Bronchial epithelial cell (primary cell): ENCODE results near the gene CAMK1. TPM values are rescaled to one million over a fixed set of nuclear protein-coding genes. Genes with fewer than 3 reads are reported as not detected.
"Not testable (repeated sequence)": the region's sequence is repeated elsewhere in the genome, so short reads cannot be mapped to it uniquely, and the experiment has no call there.

ENCODE experiments used
- DNase-seq: peaks from one replicate; pipeline ENCODE4 v3.0.0-alpha.2; 2010; ENCODE audit warnings: low read depth
- FAIRE-seq: peaks from 2 replicates; lab custom pipeline; 2011; peaks lifted over from hg19 to GRCh38; lab: Jason Lieb, UNC
- H3K27me3 ChIP-seq: 2 replicates; pipeline ENCODE4 v1.5.1; 2011; ENCODE audit warnings: low read length; ENCODE audit not compliant: control insufficient read depth, insufficient read depth
- H3K36me3 ChIP-seq: 2 replicates; pipeline ENCODE4 v1.5.1; 2011; ENCODE audit warnings: low read length; ENCODE audit not compliant: control insufficient read depth, insufficient read depth
- H3K4me3 ChIP-seq: 2 replicates; pipeline ENCODE4 v1.5.1; 2011; ENCODE audit warnings: mild to moderate bottlenecking, low read depth, low read length, control low read depth
- CTCF ChIP-seq: IDR thresholded peaks from 2 replicates; pipeline ENCODE4 v1.5.1; 2011; ENCODE audit warnings: mild to moderate bottlenecking, moderate library complexity, low read length, control low read depth, inconsistent platforms; ENCODE audit not compliant: insufficient read depth, severe bottlenecking
- total RNA-seq: library from RNA; depleted of rRNA; stranded (reverse); fragments of >200 nt; gene quantifications from 2 replicates; pipeline ENCODE4 v1.2.1, GENCODE V29; 2014

The CAMK1 gene
- total RNA-seq, 1 donor from 2014 or later = 18.2 TPM

DNA sequence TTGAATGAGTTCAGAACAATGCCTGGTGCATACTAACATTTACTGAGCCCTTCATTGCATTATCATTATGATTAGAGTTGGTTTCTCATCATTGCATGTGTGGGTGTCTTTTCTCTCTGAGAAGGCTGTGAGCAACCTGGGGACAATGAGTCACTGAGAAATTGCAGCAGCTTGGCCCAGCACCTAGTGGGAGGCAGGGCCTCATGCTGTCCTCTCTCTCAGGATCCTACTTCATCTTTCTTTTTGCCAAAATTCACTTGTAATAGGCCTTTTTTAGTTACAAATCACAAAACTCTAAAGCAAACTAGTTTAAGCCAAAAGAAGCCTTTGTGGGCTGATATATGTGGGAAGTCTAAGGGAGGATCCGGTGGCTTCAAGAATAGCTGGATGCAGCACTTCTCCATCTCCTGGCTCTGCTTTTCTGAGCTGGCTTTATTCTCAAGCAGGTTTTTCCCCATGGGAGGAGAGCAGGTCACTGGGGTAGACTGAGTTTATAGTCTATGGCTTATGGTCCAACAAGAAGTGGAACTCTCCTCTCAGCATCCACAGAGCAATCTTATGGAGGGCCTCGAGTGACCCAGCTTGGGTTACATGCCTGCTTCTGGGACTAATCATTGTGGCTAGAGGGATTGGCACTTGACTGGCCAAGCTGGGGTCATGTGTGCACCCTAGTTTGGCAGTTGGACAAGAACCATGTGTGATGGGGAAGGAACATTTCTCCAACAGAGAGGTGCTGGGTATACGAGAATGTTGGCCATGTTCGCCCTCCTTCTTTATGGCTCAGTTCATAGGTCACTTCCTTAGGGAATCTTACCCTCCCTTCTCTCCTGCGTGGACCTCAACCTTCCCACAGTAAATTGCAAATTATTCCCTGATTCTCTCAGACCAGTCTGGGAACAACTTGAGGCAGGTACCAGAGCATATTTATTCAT, 8.7 kb upstream of the CAMK1 start:
- TF ChIP-seq CTCF = no peak
- no peak for FAIRE-seq
- Histone ChIP-seq H3K4me3 (no peak overlapping the region), H3K27me3 (no peaks in the 10 kb centered on the region), H3K36me3 (peaks cover 8% of the 10 kb centered on the region)
- DNase-seq = peak; percentile 82

DNA sequence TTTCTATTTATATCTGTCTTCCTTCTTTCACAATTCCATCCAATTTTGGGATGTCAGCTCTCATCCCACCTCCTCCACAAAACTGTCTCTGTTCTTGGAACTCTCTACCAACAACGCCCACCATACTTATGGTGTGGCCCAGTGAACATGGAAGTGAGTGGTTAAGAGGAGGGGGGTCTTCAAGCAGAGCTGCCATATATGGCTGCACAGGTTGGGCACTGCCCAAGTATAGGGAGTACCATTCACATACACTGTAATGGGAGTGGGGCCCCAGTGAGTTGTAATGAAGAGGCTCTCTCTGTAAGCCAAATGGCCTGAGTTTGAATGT, 7.9 kb upstream of the CAMK1 start:
- Histone ChIP-seq H3K36me3 (peaks cover 8% of the 10 kb centered on the region), H3K4me3 (no peak overlapping the region), H3K27me3 (no peaks in the 10 kb centered on the region)
- no peak for TF ChIP-seq CTCF
- FAIRE-seq (no peak), DNase-seq (no peak)

- DNase-seq (no peak), FAIRE-seq (no peak)
- Histone ChIP-seq H3K4me3 (no peak overlapping the region), H3K27me3 (no peaks in the 10 kb centered on the region), H3K36me3 (peaks cover 8% of the 10 kb centered on the region)
- no peak for TF ChIP-seq CTCF
Observed at GRCh38 chr3:9776896-9777693, 7.3 kb upstream of the CAMK1 start.

GRCh38 chr3:9771007-9771406, 1.3 kb upstream of the CAMK1 start:
- not testable (repeated sequence) for H3K27me3 ChIP-seq, DNase-seq, FAIRE-seq, H3K36me3 ChIP-seq, H3K4me3 ChIP-seq

GRCh38 chr3:9770276-9770812, 597 bp upstream of the CAMK1 start:
- Histone ChIP-seq H3K36me3 (peaks cover 2% of the 10 kb centered on the region), H3K4me3 (peak overlapping the region; percentile 59), H3K27me3 (no peaks in the 10 kb centered on the region)
- DNase-seq = no peak
- no peak for FAIRE-seq
- no peak for TF ChIP-seq CTCF

GRCh38 chr3:9769012-9769411, 735 bp downstream of the CAMK1 start:
- FAIRE-seq = peak; percentile 86
- no peak for TF ChIP-seq CTCF
- Histone ChIP-seq H3K36me3 (peaks cover 2% of the 10 kb centered on the region), H3K4me3 (peak overlapping the region; percentile 59), H3K27me3 (no peaks in the 10 kb centered on the region)
- no peak for DNase-seq
